A673 (cell line): ENCODE measurements around the gene MOK.

Source experiments
- EZH2 ChIP-seq: fragments of 200-600 bp; sonication (generic); IDR thresholded peaks from 2 replicates; pipeline ENCODE4 v1.6.1; 2017; ENCODE audit warnings: borderline replicate concordance, low read depth, mild to moderate bottlenecking, mixed read lengths, antibody characterized with exemption, low read length; ENCODE audit not compliant: poor library complexity, severe bottlenecking
- TF ChIP-seq, protein P1 (sequence below): fragments of 300-800, 200-600 bp; sonication (generic); conservative IDR thresholded peaks from 2 replicates; pipeline ENCODE4 v1.5.1; 2017; ENCODE audit warnings: low read depth, mild to moderate bottlenecking, antibody characterized with exemption, low read length, moderate library complexity, mixed read lengths

DNA sequence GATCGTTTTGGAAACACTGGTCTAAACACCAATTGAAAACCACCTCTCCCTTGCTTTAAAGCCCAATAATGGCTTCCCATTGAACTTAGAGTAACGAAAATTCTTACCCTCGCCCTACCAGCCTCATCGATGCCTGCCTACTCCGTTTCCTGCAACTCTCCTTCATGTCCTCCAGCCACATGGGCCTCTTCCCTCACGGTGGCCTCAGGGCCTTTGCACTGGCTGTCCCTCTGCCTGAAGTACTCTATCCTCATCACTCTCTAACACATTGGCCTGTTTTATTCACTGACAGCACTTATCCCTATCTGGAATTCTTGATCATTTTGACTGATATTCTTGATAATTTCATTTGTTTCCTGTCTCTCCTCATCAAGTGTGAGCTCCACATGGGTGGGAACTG, 46.8 kb downstream of the MOK start:
- TF ChIP-seq, protein P1, sequence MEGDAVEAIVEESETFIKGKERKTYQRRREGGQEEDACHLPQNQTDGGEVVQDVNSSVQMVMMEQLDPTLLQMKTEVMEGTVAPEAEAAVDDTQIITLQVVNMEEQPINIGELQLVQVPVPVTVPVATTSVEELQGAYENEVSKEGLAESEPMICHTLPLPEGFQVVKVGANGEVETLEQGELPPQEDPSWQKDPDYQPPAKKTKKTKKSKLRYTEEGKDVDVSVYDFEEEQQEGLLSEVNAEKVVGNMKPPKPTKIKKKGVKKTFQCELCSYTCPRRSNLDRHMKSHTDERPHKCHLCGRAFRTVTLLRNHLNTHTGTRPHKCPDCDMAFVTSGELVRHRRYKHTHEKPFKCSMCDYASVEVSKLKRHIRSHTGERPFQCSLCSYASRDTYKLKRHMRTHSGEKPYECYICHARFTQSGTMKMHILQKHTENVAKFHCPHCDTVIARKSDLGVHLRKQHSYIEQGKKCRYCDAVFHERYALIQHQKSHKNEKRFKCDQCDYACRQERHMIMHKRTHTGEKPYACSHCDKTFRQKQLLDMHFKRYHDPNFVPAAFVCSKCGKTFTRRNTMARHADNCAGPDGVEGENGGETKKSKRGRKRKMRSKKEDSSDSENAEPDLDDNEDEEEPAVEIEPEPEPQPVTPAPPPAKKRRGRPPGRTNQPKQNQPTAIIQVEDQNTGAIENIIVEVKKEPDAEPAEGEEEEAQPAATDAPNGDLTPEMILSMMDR, result no peak
- no peak for TF ChIP-seq EZH2
